ENCODE results near the gene HOXC9.

GRCh38 chr12:54031480-54031879 is 31.5 kb downstream of the HOXC9 start:
- TF ChIP-seq POLR2A (IDR thresholded peaks at IDR 0.05), result no peak
- no peak for TF ChIP-seq CTCF (IDR thresholded peaks at IDR 0.05 in 4 of 5, conservative IDR thresholded peaks at IDR 0.05 in 1 of 5)
